HG03095 (cell line): ENCODE measurements around the gene KLHDC4.

Source experiments
- ATAC-seq: cut with Tn5 transposase; IDR thresholded peaks from one replicate; pipeline ENCODE4 v1.9.1; 2021; ENCODE audit warnings: moderate library complexity; ENCODE audit not compliant: unreplicated experiment

KLHDC4 gene

GRCh38 chr16:87664792-87665191, 101.0 kb downstream of the KLHDC4 start:
- no peak for ATAC-seq

GRCh38 chr16:87662254-87663204, 103.3 kb downstream of the KLHDC4 start:
- ATAC-seq, result no peak

GRCh38 chr16:87661561-87661960, 104.2 kb downstream of the KLHDC4 start:
- ATAC-seq, result no peak

- ATAC-seq, result no peak
These were observed 107.1 kb downstream of the KLHDC4 start for GRCh38 chr16:87658564-87659225.
